Loucy (cell line): Measurements from ENCODE around the gene GRB10.

Experiments
- CTCF ChIP-seq: fragments of 200-600 bp; sonication (generic); conservative IDR thresholded peaks from 2 replicates; pipeline ENCODE4 v1.5.1; 2014; ENCODE audit warnings: mild to moderate bottlenecking, antibody characterized with exemption, low read length
- EZH2phosphoT487 ChIP-seq: fragments of 200-600 bp; IDR thresholded peaks from 2 replicates; pipeline ENCODE4 v1.6.1; 2018; ENCODE audit warnings: antibody characterized with exemption, mild to moderate bottlenecking, moderate library complexity, borderline replicate concordance

- TF ChIP-seq CTCF (no peak), EZH2phosphoT487 (no peak)
Measured at GRCh38 chr7:50781381-50782293, 1.1 kb downstream of the GRB10 start.
